HEK293 (cell line): ENCODE data around the gene FBL.
A peak's percentile ranks its signal among the peaks of the same experiment; 100 is the strongest.

Experiments used
- CTCF ChIA-PET: fragments of 350-600 bp; formaldehyde crosslinking; extraction: SDS; loops from one replicate; lab custom pipeline; 2021; ENCODE audit warnings: antibody characterized with exemption; lab: Yijun Ruan, JAX
- POLR2A ChIA-PET: fragments of 300-600 bp; formaldehyde crosslinking; extraction: SDS; loops from one replicate; lab custom pipeline; 2020; ENCODE audit warnings: antibody characterized with exemption, inconsistent platforms; lab: Yijun Ruan, JAX
- H3K27ac ChIP-seq: fragments of 200-500 bp; sonication (Bioruptor generic); 2 replicates; pipeline ENCODE4 v1.5.1; 2014; ENCODE audit warnings: low read depth, low read length, control low read depth, inconsistent platforms; ENCODE audit errors: extremely low read depth
- H3K36me3 ChIP-seq, 2 experiments: fragments of 200-500 bp in 1 of 2; sonication (Bioruptor generic) in 1 of 2; 1 replicate in 1 of 2; 2 replicates in 1 of 2; pipeline ENCODE4 v1.5.1; 2014 to 2017; ENCODE audit warnings: inconsistent platforms in 2 of 2, low read length in 2 of 2; ENCODE audit not compliant: control insufficient read depth in 2 of 2, insufficient read depth in 1 of 2
- H3K4me1 ChIP-seq: fragments of 200-500 bp; sonication (Bioruptor generic); 2 replicates; pipeline ENCODE4 v1.5.1; 2014; ENCODE audit warnings: mild to moderate bottlenecking, low read length, inconsistent platforms; ENCODE audit not compliant: control insufficient read depth, insufficient read depth
- H3K4me3 ChIP-seq: 2 replicates; pipeline ENCODE4 v1.5.1; 2011; ENCODE audit warnings: low read depth, mild to moderate bottlenecking, control low read depth, low read length, moderate library complexity
- H3K9me3 ChIP-seq: fragments of 200-500 bp; sonication (Bioruptor generic); 2 replicates; pipeline ENCODE4 v1.5.1; 2014; ENCODE audit warnings: low read depth, low read length, inconsistent platforms; ENCODE audit not compliant: control insufficient read depth, insufficient read depth
- BCL11B ChIP-seq: fragments of 450-650 bp; formaldehyde crosslinking; IDR thresholded peaks from 2 replicates; pipeline ENCODE4 v1.5.1; 2016; ENCODE audit warnings: low read depth, missing biosample characterization, missing genetic modification characterization
- GFI1B ChIP-seq: fragments of 450-650 bp; formaldehyde crosslinking; IDR thresholded peaks from 2 replicates; pipeline ENCODE4 v1.5.1; 2016; ENCODE audit warnings: missing biosample characterization, missing genetic modification characterization
- KLF10 ChIP-seq: fragments of 450-650 bp; IDR thresholded peaks from 2 replicates; pipeline ENCODE4 v1.5.1; 2018; ENCODE audit warnings: missing biosample characterization, mild to moderate bottlenecking, missing genetic modification characterization
- MYNN ChIP-seq: fragments of 450-650 bp; formaldehyde crosslinking; IDR thresholded peaks from 2 replicates; pipeline ENCODE4 v1.5.1; 2016; ENCODE audit warnings: missing biosample characterization, missing genetic modification characterization, borderline replicate concordance
- OVOL3 ChIP-seq: fragments of 450-650 bp; formaldehyde crosslinking; IDR thresholded peaks from 2 replicates; pipeline ENCODE4 v1.5.1; 2016; ENCODE audit warnings: missing biosample characterization, missing genetic modification characterization
- RBAK ChIP-seq: fragments of 450-650 bp; formaldehyde crosslinking; IDR thresholded peaks from 2 replicates; pipeline ENCODE4 v1.5.1; 2016; ENCODE audit warnings: missing biosample characterization, missing genetic modification characterization
- SCRT1 ChIP-seq: fragments of 450-650 bp; formaldehyde crosslinking; IDR thresholded peaks from 2 replicates; pipeline ENCODE4 v1.5.1; 2016; ENCODE audit warnings: missing biosample characterization, missing genetic modification characterization, borderline replicate concordance
- ZBTB21 ChIP-seq: fragments of 450-650 bp; formaldehyde crosslinking; IDR thresholded peaks from 2 replicates; pipeline ENCODE4 v1.5.1; 2017; ENCODE audit warnings: missing biosample characterization, missing genetic modification characterization
- ZFP69B ChIP-seq: fragments of 450-650 bp; formaldehyde crosslinking; IDR thresholded peaks from 2 replicates; pipeline ENCODE4 v1.5.1; 2016; ENCODE audit warnings: missing biosample characterization, missing genetic modification characterization
- ZNF112 ChIP-seq: fragments of 450-650 bp; formaldehyde crosslinking; IDR thresholded peaks from 2 replicates; pipeline ENCODE4 v1.5.0; 2017; ENCODE audit warnings: missing biosample characterization, missing genetic modification characterization
- ZNF510 ChIP-seq: fragments of 450-650 bp; formaldehyde crosslinking; IDR thresholded peaks from 2 replicates; pipeline ENCODE4 v1.5.1; 2018; ENCODE audit warnings: mild to moderate bottlenecking, missing genetic modification characterization, missing biosample characterization; ENCODE audit not compliant: insufficient replicate concordance
- ZNF571 ChIP-seq: fragments of 450-650 bp; formaldehyde crosslinking; IDR thresholded peaks from 2 replicates; pipeline ENCODE4 v1.5.0; 2017; ENCODE audit warnings: missing biosample characterization, missing genetic modification characterization
- ZNF626 ChIP-seq: fragments of 450-650 bp; sonication (Bioruptor Pico); formaldehyde crosslinking; IDR thresholded peaks from 2 replicates; pipeline ENCODE4 v1.5.1; 2018; ENCODE audit warnings: missing biosample characterization, missing genetic modification characterization, inconsistent platforms
- ZNF664 ChIP-seq: fragments of 450-650 bp; formaldehyde crosslinking; IDR thresholded peaks from 2 replicates; pipeline ENCODE4 v1.5.1; 2016; ENCODE audit warnings: missing biosample characterization, missing genetic modification characterization
- ZNF701 ChIP-seq: fragments of 450-650 bp; formaldehyde crosslinking; IDR thresholded peaks from 2 replicates; pipeline ENCODE4 v1.5.1; 2016; ENCODE audit warnings: missing biosample characterization, missing genetic modification characterization
- ZNF791 ChIP-seq: fragments of 450-650 bp; formaldehyde crosslinking; IDR thresholded peaks from 2 replicates; pipeline ENCODE4 v1.5.1; 2016; ENCODE audit warnings: missing biosample characterization, missing genetic modification characterization
- ZSCAN30 ChIP-seq: fragments of 450-650 bp; IDR thresholded peaks from 2 replicates; pipeline ENCODE4 v1.5.1; 2018; ENCODE audit warnings: missing biosample characterization, mild to moderate bottlenecking, missing genetic modification characterization, moderate library complexity
- TF ChIP-seq, protein P1 (sequence below): fragments of 450-650 bp; formaldehyde crosslinking; IDR thresholded peaks from 2 replicates; pipeline ENCODE4 v1.5.1; 2016; ENCODE audit warnings: missing biosample characterization, missing genetic modification characterization, borderline replicate concordance
- TF ChIP-seq, protein P2 (sequence below): fragments of 450-650 bp; formaldehyde crosslinking; IDR thresholded peaks from 2 replicates; pipeline ENCODE4 v1.5.1; 2016; ENCODE audit warnings: missing biosample characterization, missing genetic modification characterization
- TF ChIP-seq, protein P3 (sequence below): fragments of 450-650 bp; formaldehyde crosslinking; IDR thresholded peaks from 2 replicates; pipeline ENCODE4; 2016; ENCODE audit warnings: missing biosample characterization, missing genetic modification characterization
- TF ChIP-seq, protein P4 (sequence below): fragments of 450-650 bp; formaldehyde crosslinking; IDR thresholded peaks from 2 replicates; pipeline ENCODE4 v1.5.1; 2016; ENCODE audit warnings: missing biosample characterization, missing genetic modification characterization
- TF ChIP-seq, protein P5 (sequence below): fragments of 450-650 bp; formaldehyde crosslinking; IDR thresholded peaks from 2 replicates; pipeline ENCODE4 v1.5.1; 2017; ENCODE audit warnings: missing biosample characterization, mild to moderate bottlenecking, missing genetic modification characterization, moderate library complexity

The FBL gene

DNA sequence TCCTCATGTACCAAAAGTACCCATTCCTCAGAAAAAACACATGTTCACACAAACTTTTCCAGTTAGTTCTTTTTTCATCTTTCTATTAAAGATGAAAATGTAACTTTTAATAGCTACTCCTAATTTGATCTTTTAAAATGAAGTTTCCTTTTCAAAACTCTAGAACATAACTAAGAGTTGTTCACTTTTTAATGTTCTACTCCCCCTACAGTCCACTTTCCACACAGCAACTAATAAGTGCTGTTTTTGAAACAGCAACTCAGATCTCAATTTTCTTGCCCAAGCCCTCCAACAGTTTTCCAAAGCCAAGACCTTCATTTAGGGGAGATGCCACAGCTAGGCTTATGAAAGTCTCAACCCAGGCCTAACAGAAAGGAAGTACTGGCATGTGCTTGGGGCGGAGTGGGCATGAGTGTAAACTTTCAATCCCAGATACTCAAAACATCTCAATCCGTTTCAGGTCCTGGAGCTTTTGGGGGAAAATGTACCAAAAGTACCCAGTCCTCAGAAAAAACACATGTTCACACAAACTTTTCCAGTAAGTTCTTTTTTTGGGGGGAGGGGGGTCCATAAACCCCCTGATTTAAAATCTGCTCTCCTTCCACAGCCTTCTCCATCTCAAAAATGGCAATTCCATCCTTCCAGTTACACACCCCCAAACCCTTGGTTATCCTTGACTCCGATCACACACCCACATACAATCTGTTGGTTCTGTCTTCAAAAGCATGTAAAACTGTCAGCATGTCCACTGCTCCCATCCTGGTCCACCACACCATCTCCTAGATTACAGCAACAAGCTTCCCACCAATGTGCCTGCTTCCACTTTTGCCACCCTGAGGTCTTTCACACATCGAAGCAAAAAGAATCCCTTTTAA lies 2.0 kb downstream of the FBL start (continued):
- TF ChIP-seq, protein P1, sequence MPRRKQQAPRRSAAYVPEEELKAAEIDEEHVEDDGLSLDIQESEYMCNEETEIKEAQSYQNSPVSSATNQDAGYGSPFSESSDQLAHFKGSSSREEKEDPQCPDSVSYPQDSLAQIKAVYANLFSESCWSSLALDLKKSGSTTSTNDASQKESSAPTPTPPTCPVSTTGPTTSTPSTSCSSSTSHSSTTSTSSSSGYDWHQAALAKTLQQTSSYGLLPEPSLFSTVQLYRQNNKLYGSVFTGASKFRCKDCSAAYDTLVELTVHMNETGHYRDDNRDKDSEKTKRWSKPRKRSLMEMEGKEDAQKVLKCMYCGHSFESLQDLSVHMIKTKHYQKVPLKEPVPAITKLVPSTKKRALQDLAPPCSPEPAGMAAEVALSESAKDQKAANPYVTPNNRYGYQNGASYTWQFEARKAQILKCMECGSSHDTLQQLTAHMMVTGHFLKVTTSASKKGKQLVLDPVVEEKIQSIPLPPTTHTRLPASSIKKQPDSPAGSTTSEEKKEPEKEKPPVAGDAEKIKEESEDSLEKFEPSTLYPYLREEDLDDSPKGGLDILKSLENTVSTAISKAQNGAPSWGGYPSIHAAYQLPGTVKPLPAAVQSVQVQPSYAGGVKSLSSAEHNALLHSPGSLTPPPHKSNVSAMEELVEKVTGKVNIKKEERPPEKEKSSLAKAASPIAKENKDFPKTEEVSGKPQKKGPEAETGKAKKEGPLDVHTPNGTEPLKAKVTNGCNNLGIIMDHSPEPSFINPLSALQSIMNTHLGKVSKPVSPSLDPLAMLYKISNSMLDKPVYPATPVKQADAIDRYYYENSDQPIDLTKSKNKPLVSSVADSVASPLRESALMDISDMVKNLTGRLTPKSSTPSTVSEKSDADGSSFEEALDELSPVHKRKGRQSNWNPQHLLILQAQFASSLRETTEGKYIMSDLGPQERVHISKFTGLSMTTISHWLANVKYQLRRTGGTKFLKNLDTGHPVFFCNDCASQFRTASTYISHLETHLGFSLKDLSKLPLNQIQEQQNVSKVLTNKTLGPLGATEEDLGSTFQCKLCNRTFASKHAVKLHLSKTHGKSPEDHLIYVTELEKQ (tag by site-specific recombination): no peak
- TF ChIP-seq, protein P2, sequence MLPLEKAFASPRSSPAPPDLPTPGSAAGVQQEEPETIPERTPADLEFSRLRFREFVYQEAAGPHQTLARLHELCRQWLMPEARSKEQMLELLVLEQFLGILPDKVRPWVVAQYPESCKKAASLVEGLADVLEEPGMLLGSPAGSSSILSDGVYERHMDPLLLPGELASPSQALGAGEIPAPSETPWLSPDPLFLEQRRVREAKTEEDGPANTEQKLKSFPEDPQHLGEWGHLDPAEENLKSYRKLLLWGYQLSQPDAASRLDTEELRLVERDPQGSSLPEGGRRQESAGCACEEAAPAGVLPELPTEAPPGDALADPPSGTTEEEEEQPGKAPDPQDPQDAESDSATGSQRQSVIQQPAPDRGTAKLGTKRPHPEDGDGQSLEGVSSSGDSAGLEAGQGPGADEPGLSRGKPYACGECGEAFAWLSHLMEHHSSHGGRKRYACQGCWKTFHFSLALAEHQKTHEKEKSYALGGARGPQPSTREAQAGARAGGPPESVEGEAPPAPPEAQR (tag by site-specific recombination): peak; percentile 28; the same call in 1 of the 2 replicates
- no peak for TF ChIP-seq ZBTB21
- TF ChIP-seq, all 188 proteins: peak for 23

DNA sequence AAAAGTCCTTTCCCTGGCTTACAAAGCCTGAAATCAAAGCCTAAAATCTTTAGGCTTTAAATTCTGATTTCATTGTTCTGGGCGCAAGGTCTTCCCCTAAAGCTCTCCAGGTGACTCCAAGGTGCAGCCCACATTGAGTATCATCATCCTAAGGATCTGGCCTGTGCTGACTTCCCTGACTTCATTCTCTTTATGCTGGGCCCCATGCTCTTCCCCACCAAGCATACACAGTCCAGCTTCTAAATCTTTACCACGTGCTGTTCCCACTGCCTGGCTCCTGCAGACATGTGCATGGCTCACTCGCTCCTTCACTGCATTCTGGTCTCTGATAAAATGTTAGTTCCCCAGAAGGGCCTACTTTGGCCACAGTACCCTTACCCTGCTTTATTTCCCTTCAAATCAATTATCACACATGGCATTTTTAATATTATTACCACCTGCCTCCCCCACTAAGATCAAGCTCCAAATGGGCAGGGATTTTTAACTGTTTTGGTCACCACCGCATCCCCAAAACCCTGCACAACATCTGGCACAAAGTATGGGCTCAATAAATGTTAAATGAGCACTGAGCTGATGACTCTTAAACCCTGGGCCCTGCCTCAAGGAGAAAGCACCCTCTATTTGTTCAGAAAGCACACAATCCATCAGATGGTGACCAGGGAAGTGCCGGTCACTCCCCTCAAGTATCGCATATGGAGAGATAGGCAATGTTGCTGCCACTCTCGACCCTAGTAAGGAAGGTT lies 3.3 kb downstream of the FBL start:
- ChIA-PET CTCF (interaction anchor here (0.7 to 7.8 kb wide), 34 partner anchors 7 to 367 kb away, joined by 3 to 237 read pairs (median 10); partner anchors contain the start of genes DYRK1B, EID2B and PSMC4), POLR2A (interaction anchor here (0.5 to 6.5 kb wide), 6 partner anchors 9 to 407 kb away, joined by 3 to 124 read pairs (median 4); partner anchors contain the start of genes DYRK1B, PSMC4 and RPS16)
- Histone ChIP-seq H3K27ac (peak overlapping the region; percentile 19; the same call in 1 of the 2 replicates), H3K36me3 (peaks cover 29 to 40% of the 10 kb centered on the region in 2 experiments), H3K4me1 (peaks cover 52% of the 10 kb centered on the region), H3K4me3 (no peak overlapping the region), H3K9me3 (no peaks in the 10 kb centered on the region)
- no peak for TF ChIP-seq ZNF112 (tag by site-specific recombination)
- TF ChIP-seq SCRT1: no peak
- TF ChIP-seq OVOL3 (tag by site-specific recombination): no peak
- TF ChIP-seq, protein P3, sequence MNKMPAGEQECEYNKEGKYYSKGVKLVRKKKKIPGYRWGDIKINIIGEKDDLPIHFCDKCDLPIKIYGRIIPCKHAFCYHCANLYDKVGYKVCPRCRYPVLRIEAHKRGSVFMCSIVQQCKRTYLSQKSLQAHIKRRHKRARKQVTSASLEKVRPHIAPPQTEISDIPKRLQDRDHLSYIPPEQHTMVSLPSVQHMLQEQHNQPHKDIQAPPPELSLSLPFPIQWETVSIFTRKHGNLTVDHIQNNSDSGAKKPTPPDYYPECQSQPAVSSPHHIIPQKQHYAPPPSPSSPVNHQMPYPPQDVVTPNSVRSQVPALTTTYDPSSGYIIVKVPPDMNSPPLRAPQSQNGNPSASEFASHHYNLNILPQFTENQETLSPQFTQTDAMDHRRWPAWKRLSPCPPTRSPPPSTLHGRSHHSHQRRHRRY (tag by site-specific recombination): no peak
- no peak for TF ChIP-seq ZNF791
- no peak for TF ChIP-seq ZNF510
- no peak for TF ChIP-seq ZNF571 (tag by site-specific recombination)
- TF ChIP-seq, protein P4, sequence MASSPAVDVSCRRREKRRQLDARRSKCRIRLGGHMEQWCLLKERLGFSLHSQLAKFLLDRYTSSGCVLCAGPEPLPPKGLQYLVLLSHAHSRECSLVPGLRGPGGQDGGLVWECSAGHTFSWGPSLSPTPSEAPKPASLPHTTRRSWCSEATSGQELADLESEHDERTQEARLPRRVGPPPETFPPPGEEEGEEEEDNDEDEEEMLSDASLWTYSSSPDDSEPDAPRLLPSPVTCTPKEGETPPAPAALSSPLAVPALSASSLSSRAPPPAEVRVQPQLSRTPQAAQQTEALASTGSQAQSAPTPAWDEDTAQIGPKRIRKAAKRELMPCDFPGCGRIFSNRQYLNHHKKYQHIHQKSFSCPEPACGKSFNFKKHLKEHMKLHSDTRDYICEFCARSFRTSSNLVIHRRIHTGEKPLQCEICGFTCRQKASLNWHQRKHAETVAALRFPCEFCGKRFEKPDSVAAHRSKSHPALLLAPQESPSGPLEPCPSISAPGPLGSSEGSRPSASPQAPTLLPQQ (tag by site-specific recombination): peak; percentile 79
- TF ChIP-seq RBAK (tag by site-specific recombination): no peak
- peak; percentile 95 for TF ChIP-seq ZNF664
- no peak for TF ChIP-seq ZNF701
- 0 out of 2 replicates have a peak, but pooled peaks have one; percentile 6 for TF ChIP-seq KLF10 (tag by site-specific recombination)
- peak; percentile 81; the same call in 1 of the 2 replicates for TF ChIP-seq ZFP69B (tag by site-specific recombination)
- TF ChIP-seq GFI1B (tag by site-specific recombination): no peak
- TF ChIP-seq BCL11B (tag by site-specific recombination): no peak
- TF ChIP-seq ZSCAN30 (tag by site-specific recombination): no peak
- TF ChIP-seq, protein P5, sequence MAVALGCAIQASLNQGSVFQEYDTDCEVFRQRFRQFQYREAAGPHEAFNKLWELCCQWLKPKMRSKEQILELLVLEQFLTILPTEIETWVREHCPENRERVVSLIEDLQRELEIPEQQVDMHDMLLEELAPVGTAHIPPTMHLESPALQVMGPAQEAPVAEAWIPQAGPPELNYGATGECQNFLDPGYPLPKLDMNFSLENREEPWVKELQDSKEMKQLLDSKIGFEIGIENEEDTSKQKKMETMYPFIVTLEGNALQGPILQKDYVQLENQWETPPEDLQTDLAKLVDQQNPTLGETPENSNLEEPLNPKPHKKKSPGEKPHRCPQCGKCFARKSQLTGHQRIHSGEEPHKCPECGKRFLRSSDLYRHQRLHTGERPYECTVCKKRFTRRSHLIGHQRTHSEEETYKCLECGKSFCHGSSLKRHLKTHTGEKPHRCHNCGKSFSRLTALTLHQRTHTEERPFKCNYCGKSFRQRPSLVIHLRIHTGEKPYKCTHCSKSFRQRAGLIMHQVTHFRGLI: no peak
- TF ChIP-seq, protein P2 (tag by site-specific recombination): no peak
- no peak for TF ChIP-seq ZNF626 (tag by site-specific recombination)
- no peak for TF ChIP-seq MYNN (tag by site-specific recombination)
